Activated T-helper 1 cell treated with anti-CD3 and anti-CD28 coated beads, Interleukin-12 subunit alpha, Interleukin-12 subunit beta, Interleukin-2, Interleukin-4 antibody, amounts not matched to agents 30 ng/mL and 10 ng/mL and 1 ng/mL, durations not matched to agents 14 hours and 24 hours and 36 hours (primary cell): ENCODE measurements around the gene SPDYE4. TPM values are rescaled to one million over a fixed set of nuclear protein-coding genes. Genes with fewer than 3 reads are reported as not detected.

ENCODE experiments used
- DNase-seq: peaks from one replicate; pipeline ENCODE4 v3.0.0; 2021; ENCODE audit warnings: low spot score
- H3K27ac Mint-ChIP-seq: one replicate; pipeline ENCODE4 v1.8.0; 2021; ENCODE audit warnings: mild to moderate bottlenecking, mixed read lengths
- H3K27me3 Mint-ChIP-seq: one replicate; pipeline ENCODE4 v1.8.0; 2022; ENCODE audit warnings: mild to moderate bottlenecking, moderate library complexity, mixed read lengths; ENCODE audit not compliant: insufficient read depth
- H3K36me3 Mint-ChIP-seq: one replicate; pipeline ENCODE4 v1.8.0; 2021; ENCODE audit warnings: low read depth, mixed read lengths
- H3K4me1 Mint-ChIP-seq: one replicate; pipeline ENCODE4 v1.8.0; 2021; ENCODE audit warnings: low read depth, mixed read lengths
- H3K4me3 Mint-ChIP-seq: one replicate; pipeline ENCODE4 v1.8.0; 2021; ENCODE audit warnings: mild to moderate bottlenecking, moderate library complexity, mixed read lengths
- H3K9me3 Mint-ChIP-seq: one replicate; pipeline ENCODE4 v1.8.0; 2021; ENCODE audit warnings: mixed read lengths
- intact Hi-C: fragments of 100-400 bp; cut with micrococcal nuclease; formaldehyde crosslinking; loops from one replicate; pipeline ENCODE4 v1.15.1; 2024
- total RNA-seq: library from RNA; stranded (reverse); gene quantifications from 2 replicates; pipeline ENCODE4 v1.2.3, GENCODE V29; 2022

SPDYE4 gene
- total RNA-seq, 1 donor from 2014 or later: not detected

DNA sequence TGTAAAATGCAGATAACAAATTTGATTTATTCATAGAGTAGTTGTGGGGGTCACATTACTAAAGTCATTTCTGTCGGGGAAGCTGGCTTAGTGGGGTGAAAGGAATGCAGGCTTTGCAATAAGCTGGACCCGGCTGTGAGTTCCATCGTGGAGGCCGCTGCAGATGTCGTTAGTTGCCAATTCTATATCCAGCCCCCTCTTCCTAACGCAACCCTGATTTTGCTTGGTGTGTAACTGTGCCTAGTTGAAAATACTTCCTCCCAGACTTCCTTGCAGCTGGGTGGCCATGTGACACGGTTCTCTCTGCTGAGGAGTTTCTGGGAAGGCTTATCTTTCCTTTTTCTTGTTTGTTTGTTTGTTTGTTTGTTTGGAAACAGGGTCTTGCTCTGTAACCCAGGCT is 36.3 kb upstream of the SPDYE4 start:
- DNase-seq: no peak
- intact Hi-C loops: no loop called here
- Mint-ChIP-seq H3K27me3 (peaks cover 9% of the 10 kb centered on the region), H3K9me3 (peaks cover 8% of the 10 kb centered on the region), H3K4me1 (no peaks in the 10 kb centered on the region), H3K36me3 (no peaks in the 10 kb centered on the region), H3K4me3 (no peak overlapping the region), H3K27ac (no peak overlapping the region)

GRCh38 chr17:8793649-8794048 is 35.3 kb upstream of the SPDYE4 start:
- Mint-ChIP-seq H3K36me3 (no peaks in the 10 kb centered on the region), H3K27me3 (peaks cover 10% of the 10 kb centered on the region), H3K4me3 (no peak overlapping the region), H3K27ac (no peak overlapping the region), H3K9me3 (peaks cover 8% of the 10 kb centered on the region), H3K4me1 (no peaks in the 10 kb centered on the region)
- intact Hi-C loops: no loop called here
- no peak for DNase-seq

DNA sequence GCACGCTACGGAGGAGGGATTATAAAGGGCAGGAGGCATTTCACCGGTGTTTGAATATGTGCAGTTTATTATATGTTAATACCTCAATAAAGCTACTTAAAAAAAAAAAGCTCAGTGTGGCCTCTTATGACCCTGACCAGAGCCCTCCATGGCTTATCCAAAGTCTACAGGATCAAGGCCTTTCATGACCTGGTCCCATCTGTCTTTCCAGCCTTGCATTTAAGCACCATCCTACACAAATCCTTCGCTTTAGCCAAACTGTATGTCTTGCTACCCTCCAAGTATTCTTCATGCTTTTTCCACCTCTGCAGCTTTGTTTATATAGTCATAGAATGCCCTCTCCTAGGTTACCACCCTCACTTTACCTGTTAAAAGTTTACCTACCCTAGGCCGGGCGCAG is 34.3 kb upstream of the SPDYE4 start:
- Mint-ChIP-seq H3K36me3 (no peaks in the 10 kb centered on the region), H3K9me3 (peaks cover 8% of the 10 kb centered on the region), H3K27me3 (peaks cover 13% of the 10 kb centered on the region), H3K27ac (no peak overlapping the region), H3K4me1 (no peaks in the 10 kb centered on the region), H3K4me3 (no peak overlapping the region)
- DNase-seq: no peak
- intact Hi-C loops: no loop called here

GRCh38 chr17:8791910-8792270 is 33.5 kb upstream of the SPDYE4 start:
- Mint-ChIP-seq H3K4me1 (no peaks in the 10 kb centered on the region), H3K4me3 (no peak overlapping the region), H3K9me3 (peaks cover 8% of the 10 kb centered on the region), H3K36me3 (no peaks in the 10 kb centered on the region), H3K27me3 (peaks cover 12% of the 10 kb centered on the region), H3K27ac (no peak overlapping the region)
- DNase-seq: no peak
- intact Hi-C loops: no loop called here

DNA sequence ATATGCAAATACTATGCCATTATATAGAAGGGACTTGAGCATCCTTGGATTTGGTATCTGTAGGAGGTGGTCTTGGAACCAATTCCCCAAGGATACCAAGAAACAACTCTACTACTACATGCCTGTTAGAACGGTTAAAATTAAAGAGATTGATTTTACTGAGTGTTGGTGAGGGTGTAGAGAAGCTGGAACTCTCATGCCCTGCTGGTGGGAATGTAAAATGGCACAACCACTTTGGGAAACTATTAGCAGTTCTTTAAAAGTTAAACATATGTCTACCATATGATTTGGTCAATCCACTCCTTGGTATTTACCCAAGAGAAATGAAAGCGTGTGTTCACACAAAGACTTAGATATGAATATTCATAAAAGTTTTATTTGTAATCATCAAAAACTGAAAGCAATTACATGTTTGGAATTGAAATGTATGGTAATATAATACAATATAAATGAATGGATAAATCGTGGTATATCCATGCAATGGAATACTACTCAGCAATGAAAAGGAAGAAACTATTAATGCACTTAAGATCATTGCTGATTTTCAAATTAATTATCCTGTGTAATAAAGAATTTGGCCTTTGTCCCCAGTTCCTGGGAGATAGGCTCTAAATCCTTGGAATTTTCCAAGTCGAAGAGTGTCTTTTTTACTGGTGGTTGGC is 33.0 kb upstream of the SPDYE4 start:
- no peak for DNase-seq
- Mint-ChIP-seq H3K36me3 (no peaks in the 10 kb centered on the region), H3K4me1 (no peaks in the 10 kb centered on the region), H3K9me3 (peaks cover 8% of the 10 kb centered on the region), H3K27me3 (peaks cover 12% of the 10 kb centered on the region), H3K27ac (no peak overlapping the region), H3K4me3 (no peak overlapping the region)
- intact Hi-C loops: no loop called here

DNA sequence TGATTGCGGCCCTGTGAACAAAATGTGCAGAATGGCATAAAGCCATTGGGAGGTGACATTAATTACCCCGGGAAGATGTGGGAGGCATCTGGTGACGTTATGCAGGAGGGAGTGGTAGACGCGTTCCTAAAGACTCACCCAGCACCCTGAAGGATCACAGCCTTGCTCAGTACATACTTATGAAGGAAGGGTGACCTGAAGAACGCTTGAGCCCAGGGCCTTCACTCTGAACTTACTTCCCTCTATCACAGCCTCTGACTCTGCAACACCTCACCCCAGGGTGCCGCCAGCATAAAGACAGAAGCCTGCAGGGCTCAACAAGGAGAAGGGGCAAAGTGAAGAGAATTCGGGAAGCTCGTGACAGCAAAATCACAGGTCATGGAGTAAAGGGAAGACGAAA is 31.4 kb upstream of the SPDYE4 start:
- Mint-ChIP-seq H3K36me3 (no peaks in the 10 kb centered on the region), H3K4me3 (no peak overlapping the region), H3K27ac (no peak overlapping the region), H3K4me1 (no peaks in the 10 kb centered on the region), H3K9me3 (peaks cover 8% of the 10 kb centered on the region), H3K27me3 (peaks cover 7% of the 10 kb centered on the region)
- intact Hi-C loops: loop anchor here (5.0 kb wide), 3 partner anchors 68 to 208 kb away; no protein-coding TSS in a partner anchor
- DNase-seq: no peak

DNA sequence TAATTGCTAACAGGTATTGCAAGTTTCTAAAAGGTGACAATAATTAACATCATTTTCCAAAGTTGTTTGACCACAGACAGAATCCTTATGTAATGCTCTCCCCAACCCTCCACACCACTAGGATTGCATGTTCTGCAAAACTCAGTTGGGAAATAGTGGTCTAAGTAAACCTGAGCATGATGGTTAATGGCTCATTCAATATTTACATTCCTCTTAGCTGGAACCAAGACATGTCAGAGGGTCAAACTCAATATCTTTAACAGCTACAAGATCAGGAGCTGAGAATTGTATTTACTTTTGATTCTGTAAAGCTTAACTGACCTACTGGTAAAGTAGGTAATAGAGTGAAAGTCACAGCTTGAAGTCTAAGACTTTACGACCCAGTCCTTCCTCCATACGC is 30.7 kb upstream of the SPDYE4 start:
- Mint-ChIP-seq H3K27me3 (peaks cover 7% of the 10 kb centered on the region), H3K4me1 (no peaks in the 10 kb centered on the region), H3K9me3 (peaks cover 8% of the 10 kb centered on the region), H3K4me3 (no peak overlapping the region), H3K27ac (no peak overlapping the region), H3K36me3 (no peaks in the 10 kb centered on the region)
- DNase-seq: no peak
- intact Hi-C loops: loop anchor here (5.0 kb wide), 3 partner anchors 68 to 208 kb away; no protein-coding TSS in a partner anchor

GRCh38 chr17:8785547-8786413 is 27.4 kb upstream of the SPDYE4 start:
- H3K36me3 Mint-ChIP-seq: no peaks in the 10 kb centered on the region
- intact Hi-C loops: loop anchor here (1.0 to 5.0 kb wide), 6 partner anchors 72 to 402 kb away; partner anchors contain the start of gene RPL26
- H3K4me1 Mint-ChIP-seq: no peaks in the 10 kb centered on the region
- DNase-seq: peak; percentile 19
- no peak overlapping the region for H3K27ac Mint-ChIP-seq
- peaks cover 9% of the 10 kb centered on the region for H3K27me3 Mint-ChIP-seq
- no peak overlapping the region for H3K4me3 Mint-ChIP-seq
- no peaks in the 10 kb centered on the region for H3K9me3 Mint-ChIP-seq

- Mint-ChIP-seq H3K9me3 (no peaks in the 10 kb centered on the region), H3K4me3 (no peak overlapping the region), H3K27me3 (peaks cover 11% of the 10 kb centered on the region), H3K27ac (no peak overlapping the region), H3K4me1 (no peaks in the 10 kb centered on the region), H3K36me3 (no peaks in the 10 kb centered on the region)
- intact Hi-C loops: no loop called here
- DNase-seq: no peak
Observed at GRCh38 chr17:8782176-8782575, 23.8 kb upstream of the SPDYE4 start.

GRCh38 chr17:8781776-8782175 is 23.4 kb upstream of the SPDYE4 start:
- no peak overlapping the region for H3K4me3 Mint-ChIP-seq
- DNase-seq: no peak
- H3K27ac Mint-ChIP-seq: no peak overlapping the region
- H3K4me1 Mint-ChIP-seq: no peaks in the 10 kb centered on the region
- intact Hi-C loops: no loop called here
- no peaks in the 10 kb centered on the region for H3K36me3 Mint-ChIP-seq
- H3K27me3 Mint-ChIP-seq: peaks cover 13% of the 10 kb centered on the region
- H3K9me3 Mint-ChIP-seq: no peaks in the 10 kb centered on the region

GRCh38 chr17:8776881-8777280 is 18.5 kb upstream of the SPDYE4 start:
- Mint-ChIP-seq H3K9me3 (peaks cover 13% of the 10 kb centered on the region), H3K27me3 (peaks cover 15% of the 10 kb centered on the region)

DNA sequence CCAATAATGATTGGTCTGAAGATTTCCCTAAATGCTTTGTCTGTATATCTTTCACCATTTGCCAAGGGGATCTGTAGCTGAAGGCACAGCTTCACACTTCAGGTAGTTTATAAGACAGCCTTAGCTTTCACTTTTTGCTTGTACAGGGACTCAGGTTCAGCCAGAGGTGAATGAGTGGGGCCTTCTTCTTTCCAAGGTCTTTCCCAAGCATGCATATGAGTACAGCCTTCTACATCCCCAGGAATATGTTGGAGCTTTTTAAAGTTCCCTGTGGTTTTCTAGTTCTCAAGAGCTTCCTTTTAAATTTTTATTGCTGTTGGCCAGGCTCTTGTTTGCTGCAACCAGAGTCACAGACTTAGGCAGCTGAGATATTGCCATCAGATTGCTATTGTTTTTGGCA is 17.9 kb upstream of the SPDYE4 start:
- Mint-ChIP-seq H3K27ac (no peak overlapping the region), H3K9me3 (peaks cover 13% of the 10 kb centered on the region), H3K4me3 (no peak overlapping the region), H3K36me3 (peaks cover 2% of the 10 kb centered on the region), H3K27me3 (peaks cover 13% of the 10 kb centered on the region), H3K4me1 (no peaks in the 10 kb centered on the region)
- intact Hi-C loops: no loop called here
- DNase-seq: no peak

More at GRCh38 chr17:8776881-8777280, 18.5 kb upstream of the SPDYE4 start:
- peaks cover 2% of the 10 kb centered on the region for H3K36me3 Mint-ChIP-seq
- H3K4me3 Mint-ChIP-seq: no peak overlapping the region
- intact Hi-C loops: no loop called here
- no peaks in the 10 kb centered on the region for H3K4me1 Mint-ChIP-seq
- DNase-seq: no peak
- no peak overlapping the region for H3K27ac Mint-ChIP-seq

GRCh38 chr17:8766731-8767130 is 8.4 kb upstream of the SPDYE4 start:
- Mint-ChIP-seq H3K9me3 (no peaks in the 10 kb centered on the region), H3K4me3 (no peak overlapping the region), H3K4me1 (no peaks in the 10 kb centered on the region), H3K27me3 (peaks cover 24% of the 10 kb centered on the region), H3K27ac (no peak overlapping the region), H3K36me3 (no peaks in the 10 kb centered on the region)
- intact Hi-C loops: no loop called here
- DNase-seq: no peak
